Suppressor macrophage treated with lipopolysaccharide for 4 hours (primary cell): ENCODE results near the gene RNF215.

ENCODE experiments used
- DNase-seq: peaks from one replicate; pipeline ENCODE4 v3.0.0-alpha.2; 2020

RNF215 gene

DNA sequence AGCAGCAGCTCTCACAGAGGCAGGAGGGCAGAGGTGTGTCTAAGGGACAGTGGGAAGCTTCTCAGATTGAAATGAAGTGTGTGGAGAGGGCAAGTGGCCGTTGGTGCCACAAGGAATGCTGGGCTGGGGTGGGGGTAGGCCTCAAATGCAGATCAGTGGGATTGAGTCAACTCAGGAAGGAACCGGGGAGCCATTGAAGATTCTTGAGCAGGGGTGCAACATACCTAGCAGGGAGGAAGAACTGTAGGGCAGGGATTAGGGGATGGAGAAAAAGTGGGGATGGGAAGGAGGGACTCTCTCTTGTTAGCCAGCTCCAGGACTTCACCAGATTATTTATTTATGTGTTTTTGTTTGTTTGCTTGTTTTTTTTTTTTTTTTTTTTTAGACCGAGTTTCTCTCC is 6.7 kb upstream of the RNF215 start:
- DNase-seq = no peak

DNA sequence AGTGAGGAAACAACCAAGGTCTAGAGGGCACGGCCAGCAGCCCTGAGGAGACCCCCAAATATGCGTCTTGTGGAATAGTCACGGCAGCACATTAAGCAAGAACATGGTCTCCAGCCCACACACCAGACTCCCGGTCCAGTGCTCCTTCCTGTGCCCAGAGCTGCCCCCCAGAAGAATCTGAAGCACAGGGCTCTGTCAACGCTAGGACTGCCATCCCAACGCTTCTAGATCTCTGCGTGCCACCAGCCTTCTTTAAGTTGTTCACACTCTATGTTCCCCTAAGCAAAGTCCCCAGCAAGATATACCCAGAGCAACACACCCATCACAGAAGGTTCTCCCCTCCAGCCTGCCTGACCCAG is 6.1 kb upstream of the RNF215 start:
- DNase-seq = no peak

DNA sequence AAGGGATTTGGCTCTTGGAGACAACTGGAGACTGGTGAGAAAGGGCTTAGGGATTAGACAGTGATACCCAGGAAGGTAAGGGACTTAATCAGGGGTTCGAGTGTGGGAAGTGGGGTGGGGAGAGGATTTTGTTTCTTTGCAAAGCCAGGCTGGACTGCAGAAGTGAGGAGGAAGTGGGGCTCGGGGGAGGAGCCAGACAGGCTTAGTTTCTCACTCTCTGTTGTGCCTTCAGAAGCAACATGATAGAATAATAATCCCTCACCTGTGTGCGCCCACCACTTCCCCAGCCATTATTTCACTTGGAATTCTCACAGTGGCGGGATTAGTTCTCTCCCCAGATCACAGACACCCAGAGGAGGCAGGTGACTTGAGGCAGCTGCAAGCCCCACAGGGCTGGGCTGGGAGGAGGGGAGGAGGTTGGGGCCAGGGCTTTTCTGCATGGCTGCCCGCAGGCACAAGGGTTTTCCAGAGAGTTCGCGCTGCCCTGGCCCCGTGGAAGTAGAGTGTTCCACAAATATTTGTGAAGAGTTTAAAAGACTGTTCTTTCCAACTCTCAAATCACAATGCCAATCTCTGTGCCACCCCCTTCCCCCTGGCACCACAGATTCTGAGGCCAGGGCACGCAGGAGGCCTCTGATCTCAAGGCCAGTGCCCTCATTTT is 5.6 kb upstream of the RNF215 start:
- DNase-seq = no peak

DNA sequence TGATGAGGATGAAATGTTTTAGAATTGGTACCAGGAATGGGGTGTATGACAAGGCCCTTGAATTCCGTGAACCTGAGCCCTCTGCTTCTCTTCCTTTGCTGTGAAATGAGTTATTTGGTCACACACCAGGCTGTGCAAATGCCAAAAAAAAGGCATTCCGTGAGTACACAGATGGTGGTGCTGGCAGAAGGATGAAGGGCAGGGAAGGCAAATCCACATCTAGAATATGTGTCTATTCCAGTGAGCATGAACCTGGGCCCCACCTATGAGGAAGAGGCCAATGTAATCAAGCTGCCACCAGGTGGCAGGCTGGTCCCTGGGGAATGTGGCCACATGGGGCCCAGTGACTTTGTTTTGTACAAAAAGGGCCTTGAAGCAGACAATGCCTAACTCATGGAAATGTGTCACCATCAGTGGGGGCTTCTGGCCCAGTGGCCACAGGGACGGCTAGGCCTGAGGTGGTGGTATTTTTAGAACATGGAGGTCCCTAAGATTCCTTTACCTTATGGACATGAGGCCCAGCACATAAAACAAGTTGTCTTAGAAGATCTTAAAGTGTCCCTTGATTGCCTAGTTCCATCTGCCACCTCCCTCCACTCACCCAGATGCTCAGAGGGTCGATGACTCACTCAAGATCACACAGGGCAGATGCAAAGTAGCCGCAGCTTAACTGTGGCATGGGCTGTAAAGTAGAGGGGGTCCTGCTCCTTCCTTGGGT is 3.9 kb upstream of the RNF215 start:
- DNase-seq = peak; percentile 86

DNA sequence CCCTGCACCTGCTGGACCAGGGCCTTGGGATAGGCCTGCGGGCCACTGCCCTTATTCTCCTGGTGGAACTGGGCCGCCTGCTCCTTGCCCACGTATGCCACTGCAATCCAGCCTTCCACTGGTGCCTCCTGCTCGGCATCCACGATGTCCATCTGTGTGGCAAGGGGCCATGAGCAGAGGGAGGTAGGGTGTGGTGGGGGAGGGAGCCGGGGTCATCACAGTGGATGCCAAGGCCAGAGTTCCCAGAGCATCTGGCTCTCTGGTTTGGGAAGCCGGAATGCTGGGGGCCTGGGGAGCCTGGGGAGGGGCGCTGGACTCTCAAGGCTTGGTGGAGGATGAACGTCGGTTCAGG is 627 bp downstream of the RNF215 start:
- no peak for DNase-seq

DNA sequence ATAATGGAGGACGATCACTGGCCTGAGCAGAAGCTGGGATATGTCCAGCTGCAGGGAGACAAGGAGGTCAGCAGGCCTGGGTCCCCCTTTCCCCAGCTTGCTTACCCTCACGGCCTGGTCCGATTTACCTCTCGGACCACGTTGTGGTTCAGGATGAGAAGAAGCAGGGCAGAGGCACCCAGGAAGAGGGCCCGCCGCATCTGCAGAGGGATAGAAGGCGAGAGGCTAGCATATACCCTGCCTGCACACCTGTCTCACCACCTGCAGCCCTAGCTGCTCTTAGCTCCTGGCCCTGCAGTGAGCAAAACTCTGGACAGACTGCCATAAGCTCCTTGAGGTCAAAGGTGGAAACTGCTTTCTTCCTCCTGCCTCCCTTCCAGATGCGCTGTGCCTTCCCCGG is 1.3 kb downstream of the RNF215 start:
- no peak for DNase-seq

DNA sequence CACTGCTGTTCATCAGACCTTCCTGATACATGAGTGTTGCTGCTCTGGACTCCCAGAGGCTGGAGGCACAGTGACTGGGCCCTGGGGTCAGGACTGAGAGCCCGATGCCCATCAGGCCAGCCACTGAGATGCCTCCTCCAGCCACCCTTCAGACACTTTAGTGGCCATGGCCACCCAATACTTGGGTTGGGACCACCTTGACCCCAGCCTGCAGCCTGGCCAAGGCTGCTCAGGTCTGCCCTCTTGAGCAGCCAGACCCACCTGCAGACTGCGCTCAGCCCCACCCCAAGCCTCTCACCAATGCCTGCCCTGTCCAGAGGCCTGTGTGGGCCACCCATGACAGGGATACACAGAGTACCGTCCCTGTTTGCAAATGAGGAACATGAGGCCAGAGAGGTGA is 4.2 kb downstream of the RNF215 start:
- DNase-seq = no peak

DNA sequence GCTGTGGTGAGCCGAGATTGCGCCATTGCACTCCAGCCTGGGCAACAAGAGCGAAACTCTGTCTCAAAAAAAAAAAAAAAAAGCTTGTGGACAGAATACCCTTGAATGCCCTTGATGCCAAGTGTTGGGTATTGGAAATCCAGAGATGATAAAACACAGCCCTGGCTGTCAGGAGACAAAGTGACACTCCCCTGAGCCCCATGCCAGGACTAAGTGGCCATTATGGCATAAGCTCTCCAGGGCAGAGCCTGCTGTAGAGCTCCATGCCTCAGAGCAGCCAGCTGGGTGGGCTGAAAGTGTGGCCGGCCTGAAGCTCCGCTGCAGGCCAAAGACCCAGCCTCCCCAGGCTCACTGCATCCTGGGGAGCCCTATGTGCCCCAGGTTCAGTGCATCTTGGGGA is 4.9 kb downstream of the RNF215 start:
- no peak for DNase-seq

DNA sequence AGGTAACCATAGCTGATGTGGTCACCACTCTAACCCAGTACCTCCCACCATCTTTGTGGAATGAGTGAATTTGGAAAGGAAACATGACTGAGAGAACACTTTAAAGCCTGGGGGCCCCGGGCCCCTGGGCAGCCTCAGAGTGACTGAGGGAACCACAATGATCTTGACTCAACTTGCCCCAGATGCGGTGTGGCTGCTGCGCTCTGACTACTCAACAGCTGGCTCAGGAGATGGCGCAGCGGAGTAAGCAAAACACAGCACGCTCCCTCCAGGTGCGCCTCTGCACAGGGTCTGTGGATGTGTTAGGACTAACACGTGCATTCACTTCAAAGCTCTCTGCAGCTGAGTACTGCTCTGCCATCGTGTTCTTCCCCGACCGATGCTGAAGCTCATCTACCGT is 5.9 kb downstream of the RNF215 start:
- DNase-seq = no peak

DNA sequence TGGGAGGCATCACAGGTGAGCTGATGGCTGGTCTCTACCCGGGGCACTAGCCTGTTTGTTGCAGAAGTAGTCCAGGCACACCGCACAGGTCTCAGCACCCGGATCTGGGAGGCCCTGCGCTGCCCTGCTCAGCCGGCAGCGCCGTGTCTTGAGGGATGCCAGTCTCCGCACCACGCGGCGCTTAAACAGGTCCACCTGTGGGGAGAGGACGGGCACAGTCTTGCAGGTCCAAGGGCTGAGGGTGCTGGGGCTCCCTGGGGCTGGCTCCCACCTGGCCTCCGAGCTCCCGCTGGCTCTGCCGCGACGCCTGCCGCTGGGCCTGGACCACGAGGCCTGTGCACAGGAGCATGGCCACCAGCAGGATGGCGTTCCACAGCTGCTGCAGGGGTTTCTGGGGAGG is 7.2 kb downstream of the RNF215 start:
- DNase-seq = no peak

DNA sequence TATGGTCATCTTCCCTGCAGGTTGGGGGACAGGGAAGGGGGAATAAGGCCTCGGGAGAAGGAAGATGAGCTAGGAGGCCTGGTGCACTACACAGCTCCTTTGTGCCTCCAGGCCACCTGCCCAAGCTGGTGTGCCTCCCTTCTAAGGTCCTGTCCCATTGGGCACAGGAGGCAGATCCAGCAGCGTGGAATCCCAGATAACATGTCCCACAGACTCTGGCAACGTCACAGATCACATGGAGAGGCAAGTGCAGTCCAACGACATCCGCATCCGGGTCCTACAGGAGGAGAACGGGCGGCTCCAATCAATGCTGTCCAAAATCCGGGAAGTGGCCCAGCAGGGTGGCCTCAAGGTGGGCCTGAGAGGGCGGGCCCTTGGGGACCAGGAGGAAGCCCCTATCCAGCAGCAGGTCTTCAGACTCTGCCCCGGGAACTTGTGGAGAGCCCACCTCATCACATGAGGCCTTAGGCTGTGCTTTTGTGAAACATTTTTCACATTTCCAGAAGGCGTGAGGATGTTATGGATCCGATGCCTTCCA is 11.8 kb downstream of the RNF215 start:
- no peak for DNase-seq

DNA sequence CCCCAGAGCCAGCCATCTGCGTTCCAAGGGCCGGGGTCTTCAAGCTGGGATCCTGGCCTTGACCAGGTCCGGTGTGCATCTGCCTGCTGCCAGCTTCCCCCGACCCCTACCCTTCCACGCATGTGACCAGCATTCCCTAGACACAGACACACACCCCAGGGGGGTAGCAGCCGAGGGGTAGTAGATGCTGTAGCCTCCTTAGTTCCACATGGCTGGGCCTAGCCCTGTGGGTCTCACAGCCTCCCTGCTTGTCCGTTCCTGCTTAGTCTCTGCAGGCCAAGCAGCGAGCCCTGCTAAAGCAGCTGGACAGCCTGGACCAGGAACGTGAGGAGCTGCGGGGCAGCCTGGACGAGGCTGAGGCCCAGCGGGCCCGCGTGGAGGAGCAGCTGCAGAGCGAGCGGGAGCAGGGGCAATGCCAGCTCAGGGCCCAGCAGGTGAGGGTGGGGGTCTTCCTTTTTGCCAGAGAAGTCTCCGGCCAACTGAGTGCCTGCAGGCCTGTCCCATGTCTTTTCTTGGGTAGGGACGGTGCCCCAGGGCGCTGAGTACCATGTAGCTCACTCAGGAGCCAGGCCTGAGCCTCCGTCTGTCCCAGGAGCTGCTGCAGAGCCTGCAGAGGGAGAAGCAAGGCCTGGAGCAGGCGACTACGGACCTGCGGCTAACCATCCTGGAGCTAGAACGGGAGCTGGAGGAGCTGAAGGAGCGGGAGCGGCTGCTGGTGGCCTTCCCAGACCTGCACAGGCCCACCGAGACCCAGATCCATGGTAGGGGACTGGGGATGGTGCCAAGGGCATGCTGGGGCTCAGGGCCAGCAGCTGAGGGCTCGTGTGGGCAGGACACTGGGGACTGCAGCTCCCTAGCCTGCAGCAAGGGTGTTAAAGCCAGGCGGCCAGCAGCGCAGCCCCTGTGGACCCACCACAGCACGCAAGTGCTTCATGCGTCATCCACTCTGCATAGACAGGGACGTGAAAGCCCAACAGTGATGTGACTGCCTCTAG is 13.6 kb downstream of the RNF215 start:
- DNase-seq = no peak

DNA sequence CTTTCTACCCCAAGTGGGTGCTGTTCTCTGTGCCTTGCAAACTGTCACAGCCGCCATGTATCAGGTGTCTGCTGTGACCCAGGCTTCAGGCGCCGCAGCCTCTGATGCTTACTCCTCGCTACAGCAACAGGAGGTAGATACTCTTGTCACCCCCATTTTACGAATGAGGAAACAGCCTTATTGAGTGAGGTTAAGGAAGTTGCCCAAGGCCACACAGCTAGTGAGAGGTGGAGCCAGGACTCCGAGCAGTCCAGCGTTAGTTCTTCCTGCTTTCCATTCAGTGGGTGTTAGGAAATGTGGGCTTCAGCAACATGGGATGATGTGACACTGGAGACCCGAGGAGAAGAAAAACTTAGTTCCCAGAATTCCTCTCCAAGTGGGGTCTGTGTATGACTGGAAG is 14.3 kb downstream of the RNF215 start:
- peak; percentile 47 for DNase-seq

DNA sequence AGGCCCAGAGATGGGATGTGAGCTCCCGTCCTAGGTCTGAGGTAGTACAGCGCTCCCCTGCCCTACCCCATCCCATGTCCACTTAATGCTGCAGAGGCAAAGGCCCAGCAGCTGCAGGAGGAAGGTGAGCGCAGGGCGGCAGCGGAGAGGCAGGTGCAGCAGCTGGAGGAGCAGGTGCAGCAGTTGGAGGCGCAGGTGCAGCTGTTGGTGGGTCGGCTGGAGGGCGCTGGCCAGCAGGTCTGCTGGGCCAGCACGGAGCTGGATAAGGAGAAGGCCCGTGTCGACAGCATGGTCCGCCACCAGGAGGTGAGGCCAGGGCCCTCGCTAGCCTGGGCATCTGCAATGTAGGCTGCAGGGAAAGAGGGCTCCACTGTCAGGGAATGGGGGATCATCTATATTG is 15.2 kb downstream of the RNF215 start:
- DNase-seq = no peak

DNA sequence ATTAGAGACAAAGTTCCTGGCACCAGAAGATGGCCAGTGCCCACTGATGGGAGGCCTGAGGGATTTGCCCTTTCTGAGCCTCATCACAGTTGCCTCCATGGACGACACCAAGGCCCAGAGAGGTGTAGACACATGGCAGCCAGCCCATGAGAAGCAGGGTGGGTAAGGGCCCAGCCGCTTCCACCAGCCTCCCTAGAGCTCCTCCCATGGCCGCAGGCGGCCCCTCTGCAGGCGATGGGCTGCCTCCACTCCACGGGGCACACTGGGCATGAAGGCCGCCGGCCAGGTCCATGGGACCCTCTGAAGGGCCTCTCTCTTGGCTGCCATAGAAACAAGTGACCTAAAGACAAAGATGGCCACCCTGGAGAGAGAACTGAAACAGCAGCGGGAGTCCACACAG is 15.9 kb downstream of the RNF215 start:
- DNase-seq = no peak

DNA sequence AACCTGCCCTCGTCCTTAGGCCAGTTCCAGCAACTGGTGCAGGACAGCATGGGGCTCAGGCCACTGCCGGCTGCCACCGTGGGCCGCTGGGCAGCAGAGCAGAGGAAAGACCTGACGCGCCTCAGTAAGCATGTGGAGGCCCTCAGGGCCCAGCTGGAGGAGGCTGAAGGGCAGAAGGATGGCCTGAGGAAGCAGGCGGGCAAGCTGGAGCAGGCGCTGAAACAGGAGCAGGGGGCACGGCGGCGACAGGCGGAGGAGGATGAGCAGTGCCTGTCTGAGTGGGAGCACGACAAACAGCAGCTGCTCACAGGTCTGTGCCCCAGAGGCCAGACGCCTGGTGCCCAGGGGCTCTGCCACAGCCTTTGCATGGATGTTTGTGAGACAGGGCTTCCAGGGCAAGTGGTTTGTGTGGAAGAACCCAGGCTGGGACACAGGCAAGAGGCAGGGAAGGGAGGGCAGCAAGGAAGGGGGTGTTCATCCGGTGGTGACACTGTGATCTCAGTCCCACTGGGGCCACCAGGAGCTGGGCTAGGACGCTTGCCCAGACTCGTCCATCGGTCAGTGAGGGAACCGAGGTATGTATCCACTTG is 16.5 kb downstream of the RNF215 start:
- DNase-seq = no peak

DNA sequence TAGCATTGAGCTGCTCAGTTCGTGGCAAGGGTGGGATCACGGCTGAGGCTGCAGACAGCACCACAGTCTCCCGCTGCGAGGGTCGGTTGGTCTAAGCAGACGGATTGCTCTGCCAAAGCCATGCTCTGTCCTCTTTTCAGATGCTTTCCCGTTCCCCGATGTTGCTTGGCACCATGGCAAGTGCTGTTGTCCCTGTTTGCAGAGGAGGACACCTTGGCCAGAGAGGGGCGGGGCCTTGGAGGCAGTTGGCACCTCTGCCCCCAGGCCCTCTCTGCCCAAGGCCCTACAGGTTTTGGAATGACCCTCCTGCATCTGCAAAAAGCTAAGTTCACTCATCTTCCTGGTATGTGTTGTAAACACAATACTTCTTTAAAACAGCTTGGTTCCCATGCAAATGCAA is 18.8 kb downstream of the RNF215 start:
- DNase-seq = no peak

DNA sequence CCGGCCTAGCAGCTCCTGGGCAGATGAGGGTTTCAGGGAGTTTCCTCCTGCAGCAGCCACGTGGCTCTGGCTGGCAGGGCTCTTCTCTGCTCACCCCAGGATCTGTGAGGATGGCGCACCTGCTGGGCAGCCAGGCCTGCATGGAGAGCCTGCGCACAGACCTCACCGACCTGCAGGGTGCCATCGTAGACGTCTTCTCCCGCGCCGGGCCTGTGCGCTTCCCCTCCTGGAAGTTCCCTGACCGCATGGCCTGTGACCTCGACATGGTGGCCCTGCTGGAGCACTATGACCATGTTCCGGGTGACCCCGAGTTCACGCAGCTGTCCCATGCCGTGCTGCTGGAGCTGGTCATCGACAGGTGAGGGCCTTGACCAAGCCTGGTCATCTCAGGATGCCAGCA is 21.3 kb downstream of the RNF215 start:
- no peak for DNase-seq

DNA sequence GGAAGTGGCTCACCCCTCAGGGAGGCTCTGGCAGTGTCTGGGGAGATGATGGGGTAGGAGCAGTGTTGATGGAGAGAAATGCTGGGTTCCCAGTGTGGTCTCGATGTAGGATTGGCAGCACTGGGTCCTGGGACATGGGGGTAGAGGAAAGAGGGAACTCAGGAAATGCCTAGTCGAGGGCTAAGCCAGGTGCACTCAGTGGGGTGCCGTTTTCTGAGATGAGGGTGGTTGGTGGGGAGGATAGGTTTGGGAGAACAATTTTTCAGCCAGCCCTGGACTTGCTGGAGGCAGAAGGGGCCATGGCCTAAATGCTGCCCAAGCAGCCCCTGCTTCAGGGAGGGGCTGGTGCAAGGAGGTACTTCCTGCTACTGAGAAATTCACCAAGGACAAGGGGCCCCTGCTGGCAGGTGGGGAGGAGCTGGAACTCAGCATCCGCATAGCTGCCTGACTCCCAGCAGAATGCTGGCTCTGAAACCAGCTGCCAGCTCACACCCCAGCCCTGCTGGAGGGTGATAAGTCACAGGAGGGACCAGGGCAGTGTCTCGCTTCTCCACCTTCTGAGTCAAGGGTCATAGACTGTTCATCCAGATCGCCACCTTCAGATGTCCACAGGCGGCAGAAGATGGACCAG is 24.4 kb downstream of the RNF215 start:
- DNase-seq = no peak

DNA sequence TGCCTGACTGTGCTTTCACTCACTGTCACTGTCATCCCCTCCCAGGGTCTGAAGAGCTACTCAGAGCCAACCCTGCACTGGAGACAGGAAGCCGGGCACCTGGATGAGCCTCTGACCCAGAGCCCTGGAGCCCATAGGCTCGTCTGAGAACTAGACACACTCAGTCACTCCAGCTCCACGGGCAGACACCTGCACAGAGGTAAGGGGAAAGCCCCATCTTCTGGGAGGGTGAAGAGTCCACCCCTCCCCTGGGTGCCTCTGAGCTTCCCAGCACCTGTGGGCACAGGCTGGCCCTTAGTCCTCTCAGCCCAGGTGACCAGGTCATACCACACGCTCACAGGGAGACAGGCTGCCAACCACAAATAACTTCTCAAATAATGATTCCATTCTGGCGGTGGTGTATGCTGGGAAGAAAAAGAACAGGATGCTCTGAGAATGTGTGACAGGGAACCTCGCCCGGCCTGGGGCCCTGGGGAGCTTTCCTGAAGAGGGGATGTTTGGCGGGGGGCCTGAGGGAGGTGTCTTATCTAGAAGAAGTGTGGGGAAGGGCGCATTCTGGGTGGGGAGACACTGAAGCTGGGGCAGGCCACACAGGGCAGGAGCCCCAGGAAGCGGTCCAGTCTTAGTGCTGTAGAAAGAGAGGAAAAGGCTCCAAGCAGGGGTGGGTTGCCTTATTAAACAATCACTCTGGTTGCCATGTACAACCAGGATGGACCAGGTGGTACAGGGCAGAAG is 25.1 kb downstream of the RNF215 start:
- no peak for DNase-seq

DNA sequence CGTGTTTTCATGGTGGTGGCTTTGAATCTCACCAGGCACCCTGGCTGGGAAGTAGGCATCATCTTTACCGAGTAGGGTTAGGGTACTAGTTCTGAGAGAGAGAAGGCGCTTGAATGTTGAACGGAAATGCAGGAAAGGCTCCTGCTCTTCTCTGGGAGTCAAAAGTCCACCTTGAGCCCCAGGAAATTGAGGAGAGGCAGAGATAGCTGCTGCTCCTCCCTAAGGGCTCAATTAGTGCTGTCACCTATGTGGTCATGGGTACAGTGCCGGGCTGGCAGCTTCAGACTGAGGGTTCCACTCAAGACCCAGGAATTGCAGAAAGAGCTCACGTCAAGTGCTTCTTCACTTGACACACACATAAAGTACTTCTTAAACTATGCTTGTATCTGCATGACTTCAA is 28.7 kb downstream of the RNF215 start:
- no peak for DNase-seq

DNA sequence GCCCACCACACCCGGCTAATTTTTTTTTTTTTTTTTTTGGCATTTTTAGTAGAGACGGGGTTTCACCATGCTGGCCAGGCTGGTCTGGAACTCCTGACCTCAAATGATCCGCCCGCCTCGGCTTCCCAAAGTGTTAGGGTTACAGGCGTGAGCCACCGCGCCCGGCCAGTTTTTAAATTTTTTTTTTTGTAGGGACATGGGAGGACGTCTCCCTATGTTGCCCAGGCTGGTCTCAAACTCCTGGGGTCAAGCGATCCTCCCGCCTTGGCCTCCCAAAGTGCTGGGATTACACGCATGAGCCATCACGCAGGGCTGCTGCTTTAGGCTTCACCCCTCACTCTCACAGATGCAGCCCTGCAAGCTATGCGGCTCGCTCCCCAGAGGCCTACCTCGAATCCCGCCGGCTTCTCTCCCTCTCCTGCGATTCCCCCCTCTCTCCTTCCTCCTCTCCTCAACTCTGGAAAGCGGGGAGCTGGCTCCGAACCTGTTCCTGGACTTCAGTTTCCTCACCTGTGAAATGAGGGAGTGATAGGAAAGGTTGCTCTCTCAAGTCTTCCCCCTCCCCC is 29.5 kb downstream of the RNF215 start:
- DNase-seq = no peak
